Measurements from ENCODE around the gene VPS37C.

Gene VPS37C

DNA sequence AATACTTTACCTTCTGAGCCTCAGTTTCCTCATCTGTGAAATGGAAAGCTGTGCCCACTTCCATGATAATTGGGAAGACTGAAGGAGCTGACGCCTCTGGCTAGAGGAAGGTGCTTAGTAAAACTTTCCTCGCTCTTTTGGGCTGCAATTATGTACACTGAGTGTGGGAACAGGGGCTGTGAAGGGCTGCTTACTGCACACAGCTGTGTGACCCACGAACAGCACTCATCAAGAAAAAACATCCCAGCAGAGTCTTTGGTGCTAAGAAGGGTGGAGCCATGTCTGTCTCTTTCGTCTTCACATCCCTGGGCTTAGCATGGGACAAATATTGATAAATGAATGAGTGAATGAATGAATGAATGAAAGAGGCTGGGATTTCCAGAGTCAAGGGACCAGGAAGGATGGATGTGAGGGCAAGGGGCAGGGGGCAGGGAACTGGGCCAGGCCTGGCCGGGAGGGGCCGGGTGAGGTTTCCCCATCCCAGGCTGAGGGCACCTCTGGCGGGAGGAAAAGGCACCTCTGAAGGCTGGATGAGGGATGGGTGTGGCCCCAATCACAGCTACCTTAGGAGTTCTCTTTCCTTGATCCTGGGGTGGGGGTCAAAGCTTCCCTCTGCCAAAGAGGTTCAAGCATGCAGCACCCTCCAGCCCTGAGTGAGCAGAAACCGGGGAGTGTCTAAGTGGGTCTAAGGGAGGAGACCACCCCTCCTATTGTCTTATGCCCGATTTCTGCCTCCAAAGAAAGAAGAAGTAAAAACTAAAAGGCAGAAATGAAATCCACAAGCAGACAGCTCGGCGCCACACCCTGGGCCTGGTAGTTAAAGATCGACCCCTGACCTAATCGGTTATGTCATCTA lies 68.1 kb downstream of the VPS37C start:
- DNase-seq (ENCODE audit: low read depth) = no peak

DNA sequence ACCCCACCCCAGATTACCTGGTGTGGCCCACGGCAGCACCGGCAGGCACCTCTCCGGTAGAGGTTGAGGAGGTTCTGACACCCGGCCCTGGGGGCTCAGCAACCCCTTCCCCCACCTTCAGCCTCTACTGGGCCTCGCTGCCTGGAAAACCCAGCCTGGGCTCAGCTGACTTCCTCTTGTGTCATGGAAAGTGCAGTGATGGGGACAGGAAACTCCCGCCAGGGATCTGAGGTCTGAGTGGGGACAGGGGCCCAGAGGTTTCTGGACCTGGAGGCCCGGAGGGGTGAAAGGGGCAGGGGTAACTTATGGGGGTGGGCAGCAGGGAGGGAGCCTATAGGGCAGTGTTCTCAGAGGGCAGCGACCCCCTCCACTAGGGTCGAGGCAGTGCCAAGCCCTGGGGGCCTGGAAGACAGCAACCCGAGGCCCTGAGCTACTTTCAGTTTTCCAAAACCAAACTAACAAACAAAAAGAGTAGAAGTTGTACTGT lies 68.9 kb downstream of the VPS37C start:
- no peak for DNase-seq (ENCODE audit: low read depth)

DNA sequence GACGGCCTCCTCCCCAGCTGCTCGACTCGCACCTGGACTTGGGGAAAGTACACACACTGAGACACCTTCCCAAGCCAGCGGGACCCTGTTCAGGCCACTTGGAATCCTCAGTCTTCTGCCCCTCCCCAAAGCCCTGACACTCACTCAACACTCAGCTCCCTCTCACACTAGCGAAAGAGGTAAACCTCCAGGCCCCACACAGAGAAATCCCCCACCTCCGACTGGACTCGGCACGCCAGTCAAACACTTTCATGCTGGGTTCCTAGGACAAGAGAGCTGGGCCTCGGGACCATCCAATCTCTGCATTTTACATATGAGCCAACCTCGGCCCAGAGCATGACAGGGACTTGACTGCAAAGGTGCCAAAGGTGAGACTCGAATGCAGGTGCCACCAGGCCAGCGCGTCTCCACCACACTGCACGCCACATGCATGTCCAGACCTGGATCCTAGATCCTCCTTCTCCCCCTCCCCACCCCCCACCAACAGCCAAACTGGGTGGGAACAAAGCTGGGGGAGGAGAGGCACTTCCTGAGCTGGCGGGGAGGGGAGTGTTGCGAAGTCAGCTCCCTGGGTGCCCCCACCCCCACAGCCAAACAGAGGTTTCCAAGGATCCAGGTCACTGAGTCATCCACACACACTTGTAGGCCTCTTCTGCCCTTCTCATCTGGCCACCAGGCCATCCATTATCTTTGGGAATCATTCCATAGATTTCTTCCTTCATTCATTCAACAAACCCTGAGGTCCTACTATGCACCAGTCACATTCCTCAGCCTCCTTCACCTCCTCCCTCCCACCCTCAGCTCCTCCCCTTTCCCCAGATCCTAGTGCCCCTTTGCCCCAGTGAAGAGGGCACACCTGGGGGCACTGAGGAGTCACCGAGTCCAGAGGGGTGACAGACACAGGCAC lies 69.6 kb downstream of the VPS37C start:
- DNase-seq (ENCODE audit: low read depth) = no peak

DNA sequence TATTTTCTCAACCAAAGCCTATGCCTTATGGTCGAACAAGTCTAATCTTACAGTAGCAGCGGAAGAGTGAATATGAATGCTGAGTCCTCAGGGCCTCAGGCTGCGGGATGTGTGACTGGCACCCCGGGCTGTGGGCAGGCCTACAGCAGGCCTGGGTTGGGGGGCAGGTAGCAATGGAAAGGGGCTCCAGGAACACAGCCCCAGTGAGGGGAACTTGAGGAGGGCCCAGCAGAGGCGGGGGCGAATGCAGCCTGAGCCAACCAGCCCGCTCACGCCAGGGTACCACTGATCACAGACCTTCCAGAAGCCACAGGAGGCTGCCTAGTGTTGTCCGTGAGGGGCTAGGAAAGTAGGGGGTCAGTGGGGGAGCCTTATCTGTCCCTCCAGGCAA lies 70.2 kb downstream of the VPS37C start:
- no peak for DNase-seq (ENCODE audit: low read depth)

DNA sequence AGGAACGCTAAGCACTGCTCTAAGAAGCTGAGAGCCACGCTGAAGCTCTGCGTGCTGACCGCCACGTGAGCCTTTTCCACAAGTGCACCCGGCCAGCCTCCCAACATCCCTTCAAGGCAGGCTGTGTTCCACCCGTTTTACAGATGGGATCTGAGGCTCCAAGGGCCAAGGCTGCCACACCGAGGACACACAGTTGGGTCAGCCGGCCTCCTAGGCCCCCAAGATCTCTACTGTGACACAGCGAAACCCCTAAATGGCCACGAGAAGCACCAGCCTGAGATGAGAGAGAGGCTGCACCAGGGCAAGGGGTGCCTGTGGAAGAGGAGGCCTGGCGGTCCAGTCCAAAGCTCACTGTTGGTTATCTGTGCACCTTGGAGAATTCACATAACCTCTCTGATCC lies 70.7 kb downstream of the VPS37C start:
- DNase-seq (ENCODE audit: low read depth) = no peak

DNA sequence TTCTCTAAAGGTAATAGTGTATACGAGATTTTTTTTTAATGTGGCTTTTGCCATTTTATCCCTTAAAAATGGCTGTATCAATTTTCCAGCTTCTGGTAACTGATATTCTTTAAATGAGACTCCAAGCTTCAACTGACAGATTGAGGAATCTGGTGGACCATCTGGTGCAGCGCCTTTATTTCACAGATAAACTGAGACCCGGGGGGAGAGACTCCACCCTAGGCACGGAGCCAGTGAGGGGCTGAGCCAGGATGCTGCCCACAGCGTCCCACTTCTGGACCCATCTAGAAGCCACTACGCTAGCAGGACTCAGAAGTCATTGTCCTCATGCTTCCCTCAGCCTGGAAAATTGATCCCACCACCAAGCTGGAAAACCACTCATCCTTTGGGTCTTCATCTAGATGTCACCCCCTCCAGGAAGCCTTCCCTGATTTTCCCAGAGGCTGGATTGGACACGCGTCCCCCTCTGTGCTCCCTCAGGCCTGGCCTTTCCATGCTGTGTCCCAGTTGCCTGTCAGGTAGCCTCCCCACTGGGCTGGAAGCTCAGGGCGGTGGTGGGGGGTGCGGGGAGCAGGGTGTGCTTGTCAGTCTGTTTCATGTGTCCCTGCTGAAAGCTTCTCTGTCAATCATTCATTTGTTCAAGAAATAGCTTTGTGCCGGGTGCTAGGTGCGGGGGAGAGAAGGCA lies 71.3 kb downstream of the VPS37C start:
- no peak for DNase-seq (ENCODE audit: low read depth)

DNA sequence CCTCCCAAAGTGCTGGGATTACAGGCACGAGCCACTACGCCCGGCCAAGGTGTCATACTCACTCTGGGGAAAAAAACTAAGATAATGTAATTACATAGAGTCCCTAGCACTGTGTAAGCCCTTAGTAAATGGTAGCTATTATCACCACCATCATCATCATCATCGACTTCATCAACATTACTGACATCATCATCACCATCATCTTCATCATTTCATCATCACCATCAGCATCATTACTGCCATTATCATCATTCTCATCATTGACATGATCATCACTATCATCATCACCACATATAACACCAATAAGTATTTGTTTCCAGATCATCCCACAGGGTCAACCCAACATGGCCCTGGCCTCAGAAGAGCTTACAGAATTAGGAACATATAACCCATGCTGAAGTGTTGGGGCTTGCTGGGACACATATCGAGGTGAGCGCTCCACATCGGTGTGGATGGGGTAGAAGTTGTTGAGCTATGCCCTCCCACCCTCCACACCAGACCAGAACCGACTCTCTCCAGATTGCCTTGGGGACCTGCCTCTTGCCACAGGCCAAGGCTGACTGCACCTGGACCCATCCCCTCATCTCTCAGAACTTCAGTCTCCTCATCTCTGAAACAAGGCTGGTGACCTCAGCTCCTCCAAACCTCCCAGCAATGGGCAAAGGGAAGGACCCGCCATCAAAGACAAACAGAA lies 73.7 kb downstream of the VPS37C start:
- no peak for DNase-seq (ENCODE audit: low read depth)

DNA sequence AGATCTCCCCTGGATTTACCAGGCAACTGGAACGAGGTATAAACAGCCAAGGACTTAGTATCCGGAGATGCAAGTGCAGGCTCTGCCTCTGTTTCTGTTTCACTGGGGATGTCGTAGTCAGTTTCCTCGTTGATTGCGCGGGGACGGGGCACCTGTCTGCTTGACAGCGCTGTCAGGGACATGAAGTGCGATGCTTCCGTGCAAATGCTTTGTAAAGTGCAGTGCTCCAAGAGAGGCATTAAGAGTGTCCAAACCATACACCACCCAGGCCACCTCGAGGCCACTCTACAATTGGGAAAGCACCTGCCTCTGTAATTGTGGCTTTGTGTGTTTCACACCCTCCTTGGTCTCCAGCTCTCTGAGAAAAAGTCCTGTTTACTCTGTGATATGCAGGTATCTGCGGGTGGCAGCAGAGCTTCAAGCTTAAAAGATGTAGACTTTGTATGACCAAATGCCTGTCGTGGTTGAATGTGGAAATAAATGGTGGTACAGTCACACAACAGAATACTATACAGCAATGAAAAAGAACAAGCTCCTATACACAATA lies 77.6 kb downstream of the VPS37C start:
- no peak for DNase-seq (ENCODE audit: low read depth)

DNA sequence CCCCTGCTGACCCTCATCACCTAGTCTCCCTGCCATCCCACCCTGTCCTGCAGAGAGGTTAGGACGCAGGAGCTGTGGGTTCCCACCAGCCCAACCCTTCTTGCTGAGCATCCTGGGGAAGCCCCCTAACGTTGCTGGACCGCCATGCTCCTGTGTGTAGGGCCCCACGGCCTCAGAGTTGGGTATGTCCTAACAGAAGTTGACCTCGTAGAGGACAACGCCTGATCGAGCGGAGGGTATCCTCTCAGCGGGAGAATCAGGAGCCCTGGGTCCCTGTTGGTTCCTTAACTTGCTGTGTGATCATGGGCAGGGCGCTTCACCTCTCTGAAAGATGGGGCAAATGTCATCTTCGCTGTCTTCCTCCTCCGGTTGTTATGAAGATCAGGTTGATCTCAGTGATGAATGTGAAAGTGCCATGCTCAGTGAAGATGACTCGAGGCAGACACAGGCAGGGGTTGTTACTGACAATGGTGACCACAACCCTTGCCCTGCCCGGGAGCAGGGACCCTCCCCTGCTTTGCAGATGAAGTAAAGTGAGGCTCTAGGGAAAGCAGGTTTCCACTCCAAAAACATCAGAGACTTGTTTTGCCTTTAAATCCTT lies 78.2 kb downstream of the VPS37C start:
- no peak for DNase-seq (ENCODE audit: low read depth)

DNA sequence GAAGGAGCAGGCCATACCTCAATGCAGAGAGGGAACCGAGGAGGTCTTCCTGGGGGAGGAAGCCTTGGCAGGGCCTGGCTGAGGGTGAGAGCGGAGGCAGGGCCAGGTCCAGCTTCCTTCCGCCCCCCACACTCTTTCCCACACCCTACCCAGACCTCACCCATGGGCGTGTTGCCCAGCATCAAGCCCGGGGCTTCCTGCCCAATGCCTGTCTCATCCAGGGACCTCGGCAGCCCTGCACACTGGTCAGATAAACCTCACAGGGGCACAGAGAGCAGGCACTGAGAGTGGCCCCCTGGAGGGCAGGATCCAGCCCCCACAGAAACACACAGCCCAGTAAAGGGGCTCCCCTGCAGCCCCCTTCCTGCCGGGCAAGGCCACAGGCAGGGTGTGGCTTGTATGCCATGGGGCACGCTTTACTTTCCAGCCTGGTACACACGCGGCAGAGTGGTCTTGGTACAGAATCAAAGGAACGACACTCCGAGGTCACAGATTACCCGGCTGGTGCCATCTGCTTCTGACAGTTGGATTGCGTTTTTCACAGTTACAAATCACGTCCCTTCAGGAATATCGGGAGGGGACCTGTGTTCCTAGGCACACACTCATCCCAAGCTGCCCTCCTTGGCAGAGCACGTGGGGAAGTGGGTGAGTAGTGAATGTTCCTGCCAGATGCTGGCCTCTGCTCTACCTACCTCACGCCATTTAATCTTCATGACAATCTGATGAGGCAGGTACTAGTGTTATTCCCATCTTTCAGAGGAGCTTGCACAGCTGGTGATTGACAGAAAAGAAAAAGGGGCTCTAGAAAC lies 79.0 kb downstream of the VPS37C start:
- DNase-seq (ENCODE audit: low read depth) = no peak

DNA sequence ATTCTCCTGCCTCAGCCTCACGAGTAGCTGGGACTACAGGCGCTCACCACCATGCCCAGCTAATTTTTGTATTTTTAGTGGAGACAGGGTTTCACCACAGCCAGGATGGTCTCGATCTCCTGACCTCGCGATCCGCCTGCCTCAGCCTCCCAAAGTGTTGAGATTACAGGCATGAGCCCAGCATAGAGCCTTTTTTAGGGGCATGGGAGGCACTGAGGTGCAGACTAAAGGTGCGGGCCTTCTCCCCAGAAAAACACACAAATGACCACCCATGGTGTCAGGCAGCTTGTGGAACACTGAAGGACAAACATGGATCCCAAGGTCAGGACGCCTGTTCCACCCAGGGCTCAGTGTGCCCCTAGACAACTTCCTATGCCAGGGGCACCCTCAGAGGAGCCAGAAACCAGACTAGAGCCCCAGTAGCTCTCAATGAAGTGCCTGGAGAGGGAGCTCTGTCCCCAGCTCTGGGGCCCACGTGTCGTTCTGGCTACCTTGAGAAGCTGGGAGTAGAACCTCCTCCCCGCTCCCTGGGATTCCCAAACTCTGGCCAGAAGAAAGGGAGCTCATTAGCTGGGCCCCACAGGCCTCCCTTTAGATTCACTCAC lies 80.1 kb downstream of the VPS37C start:
- no peak for DNase-seq (ENCODE audit: low read depth)

DNA sequence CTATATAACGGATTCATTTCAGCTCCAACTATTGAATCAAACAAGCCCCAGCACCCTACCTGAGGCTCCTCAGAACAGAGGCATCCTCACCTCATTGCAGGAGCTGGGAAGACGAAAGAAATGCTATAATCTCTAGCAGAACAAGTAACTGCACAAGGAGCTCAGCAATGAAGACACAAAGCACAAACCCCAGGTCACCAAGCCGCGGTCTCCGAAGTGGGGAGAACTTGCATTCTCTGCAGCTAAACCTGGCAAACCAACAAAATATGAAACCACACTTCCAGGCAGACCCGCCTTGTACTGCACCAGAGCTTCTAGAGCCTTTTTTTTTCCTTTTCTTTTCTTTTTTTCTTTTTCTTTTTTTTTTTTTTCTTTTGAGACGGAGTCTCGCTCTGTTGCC lies 80.7 kb downstream of the VPS37C start:
- DNase-seq (ENCODE audit: low read depth) = no peak

Measured in stimulated activated CD8-positive, alpha-beta memory T cell treated with anti-CD3 and anti-CD28 coated beads, Interleukin-7, amount 100 ng/mL, for 24 hours (primary cell).